GM18498 (cell line): ENCODE results near the gene B3GNT7.

ENCODE experiments used
- ATAC-seq: cut with Tn5 transposase; IDR thresholded peaks from one replicate; pipeline ENCODE4 v1.9.1; 2021; ENCODE audit warnings: mild to moderate bottlenecking, moderate library complexity; ENCODE audit not compliant: unreplicated experiment

B3GNT7 gene

GRCh38 chr2:231383416-231384108 lies 11.9 kb upstream of the B3GNT7 start:
- no peak for ATAC-seq

- ATAC-seq = no peak
Measured at GRCh38 chr2:231384109-231384435, 11.4 kb upstream of the B3GNT7 start.

- ATAC-seq = no peak
Measured at GRCh38 chr2:231384970-231385369, 10.5 kb upstream of the B3GNT7 start.

DNA sequence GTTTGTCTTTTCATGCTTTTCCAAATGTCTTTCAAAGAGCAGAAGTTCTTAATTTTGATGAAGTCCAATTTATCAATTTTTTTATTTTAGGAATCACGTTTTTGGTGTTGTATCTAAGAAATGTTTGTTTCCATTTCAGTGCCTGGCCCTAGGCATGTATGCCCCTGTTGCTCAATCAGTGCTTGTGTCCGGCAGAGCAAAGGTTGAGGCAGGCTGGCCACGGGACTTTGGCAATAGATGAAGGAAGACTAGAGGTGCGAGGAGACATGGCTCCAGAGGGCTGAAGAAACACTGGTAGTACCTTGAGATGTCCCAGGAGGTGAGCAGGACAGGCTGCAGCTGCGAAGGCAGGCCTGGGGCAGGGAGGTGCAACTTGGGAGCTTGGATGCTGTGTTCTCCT lies 10.1 kb upstream of the B3GNT7 start:
- no peak for ATAC-seq

GRCh38 chr2:231386446-231386845 lies 9.1 kb upstream of the B3GNT7 start:
- no peak for ATAC-seq

DNA sequence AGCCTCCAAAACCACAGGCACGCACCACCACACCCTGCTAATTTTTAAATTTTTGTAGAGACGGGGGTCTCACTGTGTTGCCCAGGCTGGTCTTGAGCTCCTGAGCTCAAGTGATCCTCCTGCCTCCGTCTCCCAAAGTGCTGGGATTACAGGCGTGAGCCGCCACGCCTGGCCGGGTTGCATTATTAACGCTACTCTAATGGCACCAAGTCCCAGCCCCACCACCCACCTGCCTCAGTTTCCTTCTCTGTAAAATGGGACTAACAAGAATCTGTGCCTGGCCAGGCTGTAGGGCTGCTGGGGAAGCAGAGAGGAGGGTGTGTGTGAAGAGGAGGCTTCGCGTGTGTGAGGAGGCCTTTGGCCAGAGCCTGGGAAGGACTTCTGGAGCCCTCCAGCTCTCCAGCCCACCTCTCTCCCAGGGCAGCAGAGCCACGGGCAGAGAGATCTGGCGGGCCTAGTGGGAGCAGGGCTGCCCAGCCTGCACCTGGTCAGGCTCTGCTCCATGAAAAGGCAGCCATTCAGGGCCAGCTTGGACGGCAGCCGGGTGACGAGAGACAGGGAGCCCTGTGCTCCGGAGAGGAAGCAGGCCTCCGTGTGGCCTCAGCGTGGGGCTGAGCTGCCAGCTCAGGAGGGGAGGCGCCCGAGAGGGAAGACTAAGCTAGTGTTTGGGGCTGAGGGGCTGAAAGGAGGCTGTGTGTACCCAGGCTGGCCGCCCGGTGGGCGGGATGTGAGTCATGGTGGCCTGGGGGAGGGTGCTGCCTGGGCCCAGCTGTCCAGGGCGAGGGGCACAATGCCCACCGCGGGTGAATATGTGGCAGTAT lies 7.4 kb upstream of the B3GNT7 start:
- ATAC-seq = no peak

GRCh38 chr2:231388725-231389346 lies 6.7 kb upstream of the B3GNT7 start:
- no peak for ATAC-seq

- ATAC-seq = no peak
Measured at GRCh38 chr2:231390667-231391066, 4.8 kb upstream of the B3GNT7 start.

- no peak for ATAC-seq
Measured at GRCh38 chr2:231391981-231392380, 3.5 kb upstream of the B3GNT7 start.

DNA sequence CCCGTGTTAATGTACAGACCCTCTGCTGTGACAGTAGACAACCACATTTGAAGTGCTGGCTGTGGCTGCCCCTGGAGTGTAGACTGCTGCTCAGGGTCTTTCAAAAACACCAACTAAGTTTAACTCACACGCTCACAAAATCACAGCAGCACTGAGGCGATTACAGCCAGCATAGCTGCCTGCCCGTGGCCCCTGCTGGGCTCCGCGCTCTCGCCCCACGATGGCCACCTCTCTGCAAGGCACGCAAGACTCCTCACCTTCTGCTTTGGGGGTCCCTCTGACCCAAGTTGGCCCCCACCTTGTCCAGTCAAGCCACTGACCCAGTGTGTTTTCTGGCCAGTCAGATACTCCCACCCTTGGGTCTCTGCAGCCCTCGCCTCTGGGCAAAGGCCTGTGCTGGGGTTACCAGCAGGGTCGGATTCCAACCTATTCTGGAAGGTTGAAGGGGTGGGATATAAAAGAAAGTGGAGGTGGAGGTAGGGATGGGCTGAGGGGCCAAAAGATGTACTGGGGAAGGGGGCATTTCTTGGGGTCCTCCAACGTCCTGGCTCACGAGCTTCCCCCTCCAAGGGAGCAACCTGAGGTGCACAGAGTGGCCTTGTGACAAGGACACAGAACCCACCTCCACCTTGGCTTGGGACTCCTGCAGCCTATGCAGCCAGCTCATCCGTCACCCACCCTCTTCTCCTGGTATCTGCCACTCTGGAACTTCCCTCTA lies 2.9 kb upstream of the B3GNT7 start:
- no peak for ATAC-seq

DNA sequence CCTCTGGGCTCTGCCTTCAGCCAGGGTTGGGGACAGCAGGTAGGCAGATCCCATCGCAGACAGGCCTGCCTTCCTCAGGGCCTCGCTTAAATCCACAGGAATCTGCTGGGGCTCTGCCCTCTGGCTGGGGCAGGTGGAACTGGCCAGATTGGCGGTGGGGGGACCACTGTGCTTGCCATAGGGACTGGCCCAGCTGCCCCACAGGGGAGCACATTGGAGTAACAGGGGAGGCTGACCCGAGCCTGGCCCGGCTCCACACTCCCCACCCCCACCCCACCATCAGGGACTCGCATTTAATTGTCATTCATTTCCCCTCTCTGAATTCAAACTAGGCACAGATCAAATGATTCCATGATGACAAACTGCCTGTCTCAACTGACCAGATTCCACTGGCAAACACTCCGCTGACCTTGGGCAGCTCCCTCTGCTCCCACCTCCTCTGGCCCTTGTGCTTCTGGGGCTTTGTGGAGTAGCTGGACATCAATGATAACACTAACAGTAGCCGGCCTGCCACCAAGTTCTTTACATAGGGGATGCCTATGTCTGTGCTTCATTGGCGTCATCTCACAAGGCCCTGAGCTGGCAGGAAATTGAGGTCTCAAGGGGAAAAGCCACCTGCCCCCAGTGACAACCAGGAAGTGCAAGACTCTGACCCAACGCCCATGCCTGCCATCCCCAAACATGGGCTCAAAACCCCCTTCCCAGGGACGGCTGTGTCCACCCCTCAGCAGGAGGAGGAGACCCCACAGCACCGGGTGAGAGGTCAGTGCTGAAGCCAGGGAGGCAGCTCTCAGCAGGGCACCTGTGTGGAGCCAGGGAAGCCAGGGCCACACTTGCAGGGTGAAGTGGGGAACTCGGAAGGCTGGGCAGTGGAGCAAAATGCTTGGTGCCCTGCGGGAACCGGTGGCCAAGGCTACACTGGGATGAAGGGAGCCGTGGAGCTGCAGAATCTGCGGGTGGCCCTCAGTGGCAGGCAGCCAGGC lies 2.1 kb upstream of the B3GNT7 start:
- ATAC-seq = peak; percentile 42

- peak; percentile 52 for ATAC-seq
Measured at GRCh38 chr2:231394211-231395141, 1.0 kb upstream of the B3GNT7 start.

GRCh38 chr2:231396058-231396821 lies 730 bp downstream of the B3GNT7 start:
- ATAC-seq = no peak

GRCh38 chr2:231397011-231397927 lies 1.8 kb downstream of the B3GNT7 start:
- no peak for ATAC-seq

DNA sequence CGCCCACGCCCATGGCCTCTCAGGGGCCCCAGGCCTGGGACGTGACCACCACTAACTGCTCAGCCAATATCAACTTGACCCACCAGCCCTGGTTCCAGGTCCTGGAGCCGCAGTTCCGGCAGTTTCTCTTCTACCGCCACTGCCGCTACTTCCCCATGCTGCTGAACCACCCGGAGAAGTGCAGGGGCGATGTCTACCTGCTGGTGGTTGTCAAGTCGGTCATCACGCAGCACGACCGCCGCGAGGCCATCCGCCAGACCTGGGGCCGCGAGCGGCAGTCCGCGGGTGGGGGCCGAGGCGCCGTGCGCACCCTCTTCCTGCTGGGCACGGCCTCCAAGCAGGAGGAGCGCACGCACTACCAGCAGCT lies 2.4 kb downstream of the B3GNT7 start:
- no peak for ATAC-seq

- ATAC-seq = no peak
Measured at GRCh38 chr2:231398585-231398984, 3.1 kb downstream of the B3GNT7 start.

DNA sequence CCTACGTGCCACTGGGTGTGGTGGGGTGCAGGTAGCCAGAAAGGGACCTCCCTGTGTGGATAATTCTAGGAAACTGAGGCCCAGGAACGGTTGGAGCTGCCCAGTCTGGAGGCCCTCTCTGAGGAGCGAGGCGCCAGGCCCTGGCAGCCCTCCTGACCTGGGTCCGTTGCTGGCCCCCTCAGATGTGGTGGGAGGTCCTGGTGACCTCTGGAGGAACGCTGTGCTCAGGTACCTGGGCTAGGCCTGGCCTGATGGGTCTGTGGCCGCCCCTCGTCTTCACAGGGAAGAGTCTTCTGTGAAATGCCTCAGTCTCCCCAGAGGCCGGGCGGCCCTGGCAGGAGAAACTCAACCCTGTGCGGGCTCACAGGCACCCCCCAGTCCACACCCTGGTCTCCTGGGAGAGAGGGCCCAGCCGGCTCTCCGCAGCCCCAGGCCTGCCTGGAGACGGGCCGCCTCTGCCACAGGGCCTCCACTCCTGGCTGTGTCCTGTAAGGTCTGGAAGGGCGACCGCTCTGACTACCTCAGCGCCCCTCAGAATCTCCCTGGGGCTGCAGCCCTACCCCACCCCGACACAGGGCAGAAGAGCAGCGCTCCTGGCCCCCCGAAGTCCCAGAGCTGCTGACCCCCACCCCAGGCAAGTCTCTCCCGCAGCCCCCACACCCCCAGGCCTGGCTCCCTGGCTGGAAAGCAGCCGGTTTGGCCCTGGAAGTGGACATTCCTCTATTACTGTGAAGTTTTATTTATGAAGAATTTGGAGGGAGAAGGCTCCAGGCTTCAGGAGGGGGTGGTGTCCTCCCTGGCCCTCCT lies 3.7 kb downstream of the B3GNT7 start:
- no peak for ATAC-seq
